ENCODE data around the gene GRIK1. TPM values are rescaled to one million over a fixed set of nuclear protein-coding genes. Genes with fewer than 3 reads are reported as not detected.

The GRIK1 gene
- total RNA-seq, 2 donors from 2014 or later: 0.21 TPM; not detected in 1

- DNase-seq (ENCODE audit: low spot score) (no peak), ATAC-seq (ENCODE audit: insufficient number of reproducible peaks, low FRiP score, low read depth) (no peak)
- Histone ChIP-seq H3K27me3 (replicated peaks; ENCODE audit: insufficient read depth) (no peaks in the 10 kb centered on the region), H3K4me3 (no peak overlapping the region), H3K27ac (no peak overlapping the region), H3K9me3 (no peaks in the 10 kb centered on the region), H3K36me3 (no peaks in the 10 kb centered on the region), H3K4me1 (ENCODE audit: control insufficient read depth in 1 of 2, low read depth in 2 of 2) (no peaks in the 10 kb centered on the region)
- no peak for TF ChIP-seq CTCF (IDR thresholded peaks at IDR 0.05)
Measured at GRCh38 chr21:29789393-29789792, 150.4 kb downstream of the GRIK1 start.

GRCh38 chr21:29788752-29789151, 151.0 kb downstream of the GRIK1 start:
- no peaks in the 10 kb centered on the region for H3K9me3 ChIP-seq
- no peaks in the 10 kb centered on the region for H3K36me3 ChIP-seq
- H3K4me3 ChIP-seq: no peak overlapping the region
- no peak overlapping the region for H3K27ac ChIP-seq
- no peak for ATAC-seq (ENCODE audit: insufficient number of reproducible peaks, low FRiP score, low read depth)
- no peak for DNase-seq (ENCODE audit: low spot score)
- no peaks in the 10 kb centered on the region for H3K27me3 ChIP-seq (replicated peaks; ENCODE audit: insufficient read depth)
- H3K4me1 ChIP-seq (ENCODE audit: control insufficient read depth in 1 of 2, low read depth in 2 of 2): no peaks in the 10 kb centered on the region
- TF ChIP-seq CTCF (IDR thresholded peaks at IDR 0.05): no peak

DNA sequence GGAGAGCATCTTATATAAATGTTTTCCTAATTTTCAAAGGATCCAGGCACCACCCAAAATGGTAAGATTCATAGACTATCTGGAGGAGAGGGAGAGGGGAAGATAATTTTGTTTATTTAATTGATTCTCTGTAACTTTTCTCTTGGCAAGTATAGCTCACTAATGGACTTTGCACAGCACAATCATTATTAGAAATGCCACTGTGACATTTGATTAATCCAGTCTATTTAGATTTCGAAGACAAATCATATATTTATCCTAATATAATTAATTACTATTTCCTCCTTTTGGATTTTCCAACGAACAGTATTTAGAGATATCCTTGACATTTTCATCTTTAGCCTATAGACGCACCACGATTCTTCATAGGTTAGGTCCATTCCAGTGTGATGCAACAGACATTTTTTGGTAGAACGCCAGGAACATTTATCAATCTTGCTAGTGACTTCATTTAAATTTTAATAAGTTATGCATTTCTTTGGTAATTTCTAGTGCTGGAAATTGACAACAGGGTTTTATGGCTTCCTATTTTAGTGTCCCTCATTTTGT, 152.4 kb downstream of the GRIK1 start:
- Histone ChIP-seq H3K27ac (no peak overlapping the region), H3K27me3 (replicated peaks; ENCODE audit: insufficient read depth) (no peaks in the 10 kb centered on the region), H3K36me3 (no peaks in the 10 kb centered on the region), H3K4me1 (ENCODE audit: control insufficient read depth in 1 of 2, low read depth in 2 of 2) (no peaks in the 10 kb centered on the region), H3K9me3 (no peaks in the 10 kb centered on the region), H3K4me3 (no peak overlapping the region)
- ATAC-seq (ENCODE audit: insufficient number of reproducible peaks, low FRiP score, low read depth) (no peak), DNase-seq (ENCODE audit: low spot score) (no peak)
- no peak for TF ChIP-seq CTCF (IDR thresholded peaks at IDR 0.05)

DNA sequence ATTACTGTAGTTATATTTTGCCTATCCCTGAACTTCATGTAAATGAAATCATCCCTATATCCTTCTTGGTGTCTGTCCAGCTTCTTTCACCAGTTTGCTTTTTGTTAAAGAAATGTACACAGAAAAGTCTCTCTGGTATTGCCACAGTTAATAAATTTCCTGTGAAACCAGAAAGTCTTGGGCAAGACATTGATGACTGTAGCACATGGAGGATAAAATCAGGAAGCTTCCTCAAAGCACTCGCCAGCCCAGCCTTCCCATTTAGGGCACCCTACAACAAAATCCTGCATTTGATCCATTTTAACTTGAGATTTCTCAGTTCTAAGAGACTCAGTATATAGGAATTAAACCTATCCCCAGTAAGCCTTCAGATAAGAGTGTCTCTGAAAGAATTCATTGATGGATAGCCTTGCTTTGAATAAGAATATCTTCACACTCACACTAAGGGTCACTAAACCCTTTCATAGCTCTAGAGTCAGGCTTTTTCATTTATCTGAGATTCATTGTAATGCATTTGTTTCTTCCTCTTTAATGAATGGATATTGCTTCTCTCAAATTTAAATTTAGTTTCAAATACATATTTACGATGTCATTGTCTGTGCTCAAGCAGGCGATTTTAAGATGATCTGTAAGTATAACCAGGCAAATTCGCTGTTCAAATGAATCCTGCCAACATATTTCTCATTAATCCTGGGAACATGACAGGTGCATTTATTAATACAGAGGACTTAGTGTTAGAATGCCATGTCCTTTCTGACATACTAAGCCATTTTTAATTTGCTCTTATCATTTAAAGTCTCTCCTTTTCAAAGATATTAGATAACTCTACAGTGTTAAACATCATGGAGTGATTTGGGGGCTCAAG, 153.1 kb downstream of the GRIK1 start:
- no peaks in the 10 kb centered on the region for H3K27me3 ChIP-seq (replicated peaks; ENCODE audit: insufficient read depth)
- H3K4me1 ChIP-seq (ENCODE audit: control insufficient read depth in 1 of 2, low read depth in 2 of 2): no peaks in the 10 kb centered on the region
- no peaks in the 10 kb centered on the region for H3K9me3 ChIP-seq
- no peak overlapping the region for H3K4me3 ChIP-seq
- H3K27ac ChIP-seq: no peak overlapping the region
- no peak for ATAC-seq (ENCODE audit: insufficient number of reproducible peaks, low FRiP score, low read depth)
- no peak for DNase-seq (ENCODE audit: low spot score)
- TF ChIP-seq CTCF (IDR thresholded peaks at IDR 0.05): no peak
- H3K36me3 ChIP-seq: no peaks in the 10 kb centered on the region

DNA sequence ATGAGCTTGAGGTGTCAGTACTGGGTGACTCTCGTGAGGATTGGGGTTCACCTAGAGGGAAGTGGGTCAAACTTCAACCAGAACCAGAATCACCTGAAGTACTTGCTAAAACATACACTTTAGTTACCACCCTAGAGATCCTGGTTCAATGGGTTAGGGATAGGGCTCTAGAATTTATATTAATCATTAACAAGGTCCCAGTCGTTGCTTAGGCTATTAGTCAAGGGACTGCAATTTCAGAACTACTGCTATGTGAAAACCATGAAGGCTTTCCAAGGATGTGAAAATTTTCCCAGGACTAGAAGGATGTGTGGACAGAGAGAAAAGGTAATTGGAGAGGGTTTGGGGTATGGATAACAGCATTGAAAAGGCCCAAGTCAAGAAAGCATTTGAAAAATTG, 162.6 kb downstream of the GRIK1 start:
- no peak for TF ChIP-seq CTCF (IDR thresholded peaks at IDR 0.05)
- Histone ChIP-seq H3K9me3 (no peaks in the 10 kb centered on the region), H3K4me3 (no peak overlapping the region), H3K36me3 (no peaks in the 10 kb centered on the region), H3K27ac (no peak overlapping the region), H3K27me3 (replicated peaks; ENCODE audit: insufficient read depth) (no peaks in the 10 kb centered on the region), H3K4me1 (ENCODE audit: control insufficient read depth in 1 of 2, low read depth in 2 of 2) (no peaks in the 10 kb centered on the region)
- ATAC-seq (ENCODE audit: insufficient number of reproducible peaks, low FRiP score, low read depth) (no peak), DNase-seq (ENCODE audit: low spot score) (no peak)

Data from thoracic aorta (tissue), 2 donors.